Gastrocnemius medialis (tissue), 4 donors: Measurements from ENCODE around the gene MRPS10. TPM values are rescaled to one million over a fixed set of nuclear protein-coding genes. Genes with fewer than 3 reads are reported as not detected.
"Not testable (repeated sequence)": the region's sequence is repeated elsewhere in the genome, so short reads cannot be mapped to it uniquely, and the experiment has no call there.

Source experiments
- ATAC-seq, 2 donors: fragments of 150-250 bp; one replicate each; pipeline ENCODE4 v1.9.1; 2016
- DNase-seq, 2 donors: peaks; one replicate each; pipeline ENCODE4 v3.0.0-alpha.2; 2019
- H3K27ac ChIP-seq, 4 donors: fragments of 200-600 bp; sonication (generic); 1 replicate in 1 of 4; 2 replicates in 3 of 4; pipeline ENCODE4 v1.5.1; 2016 to 2018; ENCODE audit warnings: mild to moderate bottlenecking in 2 of 4, moderate library complexity in 1 of 4
- H3K27me3 ChIP-seq, 3 donors: fragments of 200-600 bp; sonication (generic) in 2 of 3; 1 replicate in 1 of 3; 2 replicates in 2 of 3; pipeline versions ENCODE4 v1.5.1 to v1.6.0; 2016 to 2019; ENCODE audit warnings: mild to moderate bottlenecking in 1 of 3, moderate library complexity in 1 of 3
- H3K36me3 ChIP-seq, 2 donors: fragments of 200-600 bp; sonication (generic) in 1 of 2; one replicate each; pipeline ENCODE4 v1.5.1; 2017 to 2018
- H3K4me1 ChIP-seq, 2 donors: fragments of 200-600 bp; sonication (generic) in 1 of 2; one replicate each; pipeline ENCODE4 v1.5.1; 2016 to 2017; ENCODE audit warnings: mild to moderate bottlenecking in 2 of 2
- H3K4me3 ChIP-seq, 4 donors: fragments of 200-600 bp; sonication (generic) in 3 of 4; 1 replicate in 1 of 4; 2 replicates in 3 of 4; pipeline ENCODE4 v1.5.1; 2016 to 2019; ENCODE audit warnings: mild to moderate bottlenecking in 2 of 4
- H3K9me3 ChIP-seq, 3 donors: fragments of 200-600 bp; sonication (generic) in 2 of 3; 1 replicate in 1 of 3; 2 replicates in 2 of 3; pipeline ENCODE4 v1.5.1; 2016 to 2019
- CTCF ChIP-seq, 5 experiments: fragments of 450-650 bp in 3 of 5; fragments of 200-600 bp in 2 of 5; sonication (generic) in 2 of 5; IDR thresholded peaks in 4 of 5; conservative IDR thresholded peaks in 1 of 5; 1 replicate in 4 of 5; 2 replicates in 1 of 5; pipeline ENCODE4 v1.5.1; 2016 to 2019; ENCODE audit warnings: antibody characterized with exemption in 5 of 5, mild to moderate bottlenecking in 3 of 5, moderate library complexity in 3 of 5
- POLR2A ChIP-seq, 2 donors: fragments of 450-650 bp; IDR thresholded peaks; one replicate each; pipeline ENCODE4 v1.6.1; 2017; ENCODE audit warnings: antibody characterized with exemption in 2 of 2, mild to moderate bottlenecking in 2 of 2, moderate library complexity in 2 of 2
- in situ Hi-C, 4 donors: fragments of 200-750 bp; cut with MboI; loops; one replicate each; pipeline versions ENCODE4 v1.15.0 to v1.8.0; 2017; ENCODE audit warnings: low sequenced_read_pairs in 4 of 4
- intact Hi-C: fragments of 100-400 bp; cut with DNase I; formaldehyde crosslinking; loops from one replicate; pipeline ENCODE4 v1.15.1; 2023; ENCODE audit warnings: low total_unique reads
- total RNA-seq, 4 donors: library from RNA; depleted of rRNA; stranded (reverse); fragments of >200 nt; gene quantifications; one replicate each; pipeline versions ENCODE4 v1.1.0 to v1.2.3, GENCODE V29; 2016

MRPS10 gene
- total RNA-seq, 4 donors from 2014 or later = 52.2 to 63.7 (median 56.0) TPM

- Histone ChIP-seq H3K9me3 (no peaks in the 10 kb centered on the region), H3K27me3 (no peaks in the 10 kb centered on the region), H3K36me3 (peaks cover 2 to 63% of the 10 kb centered on the region in 2 donors), H3K4me1 (peaks cover 18 to 20% of the 10 kb centered on the region in 2 donors), H3K4me3 (no peak overlapping the region), H3K27ac (no peak overlapping the region)
- ATAC-seq = no peak
- TF ChIP-seq POLR2A (IDR thresholded peaks at IDR 0.05) (no peak), CTCF (IDR thresholded peaks at IDR 0.05 in 4 of 5, conservative IDR thresholded peaks at IDR 0.05 in 1 of 5) (no peak)
- intact Hi-C loops (loop anchor here (5.0 to 10.0 kb wide), 2 partner anchors 135 to 802 kb away; partner anchors contain the start of genes KLHDC3 and MEA1), in situ Hi-C loops (loop anchor here in 1 of 4 donors (25.0 kb wide), 1 partner anchor 300 kb away; the partner anchor contains the start of genes BYSL and MED20)
- no peak for DNase-seq
These were observed 5.2 kb downstream of the MRPS10 start for GRCh38 chr6:42212442-42212841.

- DNase-seq (no peak), ATAC-seq (no peak)
- TF ChIP-seq POLR2A (IDR thresholded peaks at IDR 0.05) (no peak), CTCF (IDR thresholded peaks at IDR 0.05 in 4 of 5, conservative IDR thresholded peaks at IDR 0.05 in 1 of 5) (no peak)
- Histone ChIP-seq H3K36me3 (peaks cover 2 to 67% of the 10 kb centered on the region in 2 donors), H3K4me1 (peaks cover 14 to 16% of the 10 kb centered on the region in 2 donors), H3K9me3 (no peaks in the 10 kb centered on the region), H3K27ac (no peak overlapping the region), H3K4me3 (no peak overlapping the region), H3K27me3 (no peaks in the 10 kb centered on the region)
- in situ Hi-C loops (loop anchor here in 1 of 4 donors (25.0 kb wide), 1 partner anchor 299 kb away; the partner anchor contains the start of genes BYSL and MED20), intact Hi-C loops (loop anchor here (5.0 to 10.0 kb wide), 2 partner anchors 134 to 803 kb away; partner anchors contain the start of genes KLHDC3 and MEA1)
These were observed 5.9 kb downstream of the MRPS10 start for GRCh38 chr6:42211726-42212125.

- H3K27ac ChIP-seq = no peak overlapping the region
- ATAC-seq (no peak), DNase-seq (no peak)
- H3K36me3 ChIP-seq = peaks cover 2 to 73% of the 10 kb centered on the region in 2 donors
- intact Hi-C loops = loop anchor here (5.0 to 10.0 kb wide), 2 partner anchors 133 to 804 kb away; partner anchors contain the start of genes KLHDC3 and MEA1
- no peaks in the 10 kb centered on the region for H3K27me3 ChIP-seq
- no peak overlapping the region for H3K4me3 ChIP-seq
- in situ Hi-C loops = loop anchor here in 1 of 4 donors (25.0 kb wide), 1 partner anchor 298 kb away; the partner anchor contains the start of genes BYSL and MED20
- peaks cover 7 to 8% of the 10 kb centered on the region in 2 donors for H3K4me1 ChIP-seq
- TF ChIP-seq CTCF (IDR thresholded peaks at IDR 0.05 in 4 of 5, conservative IDR thresholded peaks at IDR 0.05 in 1 of 5) (no peak), POLR2A (IDR thresholded peaks at IDR 0.05) (no peak)
- H3K9me3 ChIP-seq = no peaks in the 10 kb centered on the region
These were observed 7.1 kb downstream of the MRPS10 start for GRCh38 chr6:42210551-42210950.

GRCh38 chr6:42207559-42207958 lies 10.1 kb downstream of the MRPS10 start:
- H3K27ac ChIP-seq, H3K9me3 ChIP-seq, intact Hi-C loops, H3K4me3 ChIP-seq, ATAC-seq, DNase-seq, H3K27me3 ChIP-seq, H3K4me1 ChIP-seq: not testable (repeated sequence)
- H3K36me3 ChIP-seq = peaks cover 2 to 56% of the 10 kb centered on the region in 2 donors
- in situ Hi-C loops = loop anchor here in 1 of 4 donors (25.0 kb wide), 1 partner anchor 295 kb away; the partner anchor contains the start of genes BYSL and MED20

GRCh38 chr6:42204768-42205282 lies 12.8 kb downstream of the MRPS10 start:
- H3K4me3 ChIP-seq = no peak overlapping the region
- DNase-seq = no peak
- peaks cover 0 to 34% of the 10 kb centered on the region in 2 donors for H3K36me3 ChIP-seq
- H3K9me3 ChIP-seq = no peaks in the 10 kb centered on the region
- no peak overlapping the region for H3K27ac ChIP-seq
- ATAC-seq = no peak
- intact Hi-C loops (no loop called here), in situ Hi-C loops (loop anchor here in 1 of 4 donors (25.0 kb wide), 1 partner anchor 293 kb away; the partner anchor contains the start of genes BYSL and MED20)
- no peaks in the 10 kb centered on the region for H3K27me3 ChIP-seq
- no peak for TF ChIP-seq POLR2A (IDR thresholded peaks at IDR 0.05)
- TF ChIP-seq CTCF (IDR thresholded peaks at IDR 0.05 in 4 of 5, conservative IDR thresholded peaks at IDR 0.05 in 1 of 5) = no peak
- no peaks in the 10 kb centered on the region for H3K4me1 ChIP-seq
